MM.1S (cell line): Measurements from ENCODE around the gene AHCYL1.

Experiments
- DNase-seq: peaks from one replicate; pipeline ENCODE4 v3.0.0-alpha.2; 2015
- H2AFZ ChIP-seq: fragments of 300-600 bp; sonication (generic); 2 replicates; pipeline ENCODE4 v1.6.0; 2016; ENCODE audit warnings: antibody characterized with exemption, low read length
- H3F3A ChIP-seq: fragments of 300-600 bp; sonication (generic); 2 replicates; pipeline ENCODE4 v1.6.1; 2016; ENCODE audit warnings: mild to moderate bottlenecking, antibody characterized with exemption, low read length, moderate library complexity, mixed read lengths; ENCODE audit not compliant: insufficient read depth
- H3K27ac ChIP-seq: fragments of 300-600 bp; sonication (generic); 2 replicates; pipeline ENCODE4 v1.5.1; 2016; ENCODE audit warnings: mild to moderate bottlenecking, low read length
- H3K27me3 ChIP-seq: fragments of 300-600 bp; sonication (generic); replicated peaks from 2 replicates; pipeline ENCODE4 v1.6.0; 2016; ENCODE audit warnings: low read length; ENCODE audit not compliant: insufficient read depth
- H3K36me3 ChIP-seq: fragments of 300-600 bp; sonication (generic); replicated peaks from 2 replicates; pipeline ENCODE4 v1.6.1; 2016; ENCODE audit warnings: mild to moderate bottlenecking, low read length, mixed read lengths; ENCODE audit not compliant: insufficient read depth
- H3K4me1 ChIP-seq: fragments of 300-600 bp; sonication (generic); 2 replicates; pipeline ENCODE4 v1.6.1; 2016; ENCODE audit warnings: low read length, mixed read lengths
- H3K4me2 ChIP-seq: fragments of 300-600 bp; sonication (generic); 2 replicates; pipeline ENCODE4 v1.6.0; 2016; ENCODE audit warnings: low read depth, low read length
- H3K4me3 ChIP-seq: fragments of 300-600 bp; sonication (generic); 2 replicates; pipeline ENCODE4 v1.5.1; 2016; ENCODE audit warnings: low read length, mixed read lengths
- H3K79me2 ChIP-seq: fragments of 300-600 bp; sonication (generic); 2 replicates; pipeline ENCODE4 v1.6.1; 2016; ENCODE audit warnings: mixed run types, low read length, mixed read lengths
- H3K9ac ChIP-seq: fragments of 300-600 bp; sonication (generic); 2 replicates; pipeline ENCODE4 v1.6.1; 2016; ENCODE audit warnings: low read length, mixed read lengths
- H3K9me2 ChIP-seq: fragments of 300-600 bp; sonication (generic); replicated peaks from 2 replicates; pipeline ENCODE4 v1.6.1; 2016; ENCODE audit warnings: mild to moderate bottlenecking, low read length, mixed read lengths; ENCODE audit not compliant: insufficient read depth
- H3K9me3 ChIP-seq: fragments of 300-600 bp; sonication (generic); replicated peaks from 2 replicates; pipeline ENCODE4 v1.6.1; 2016; ENCODE audit warnings: mild to moderate bottlenecking, low read length, mixed read lengths; ENCODE audit not compliant: insufficient read depth
- H4K20me1 ChIP-seq: fragments of 300-600 bp; sonication (generic); 2 replicates; pipeline ENCODE4 v1.6.1; 2016; ENCODE audit warnings: mild to moderate bottlenecking, low read length, moderate library complexity, mixed read lengths; ENCODE audit not compliant: insufficient read depth
- CTCF ChIP-seq: fragments of 300-600 bp; sonication (generic); IDR thresholded peaks from 2 replicates; pipeline ENCODE4 v1.5.1; 2016; ENCODE audit warnings: antibody characterized with exemption, low read length, mixed read lengths
- EZH2 ChIP-seq: fragments of 300-600 bp; sonication (generic); optimal IDR thresholded peaks from 2 replicates; pipeline ENCODE3; 2017; ENCODE audit warnings: low read depth, mild to moderate bottlenecking, antibody characterized with exemption, low read length, mixed read lengths
- EZH2phosphoT487 ChIP-seq: fragments of 300-600 bp; sonication (generic); IDR thresholded peaks from 2 replicates; pipeline ENCODE4 v1.6.1; 2018; ENCODE audit warnings: antibody characterized with exemption, low read length

The AHCYL1 gene

GRCh38 chr1:109986054-109986444, 1.5 kb downstream of the AHCYL1 start:
- no peaks in the 10 kb centered on the region for H3K36me3 ChIP-seq
- H3K4me2 ChIP-seq, result no peak overlapping the region
- no peaks in the 10 kb centered on the region for H3K9me3 ChIP-seq
- no peak for DNase-seq
- no peak for TF ChIP-seq CTCF
- TF ChIP-seq EZH2phosphoT487, result no peak
- no peak for TF ChIP-seq EZH2
- no peaks in the 10 kb centered on the region for H4K20me1 ChIP-seq
- no peak overlapping the region for H3K9ac ChIP-seq
- no peak overlapping the region for H3K4me3 ChIP-seq
- H3F3A ChIP-seq, result no peaks in the 10 kb centered on the region
- no peaks in the 10 kb centered on the region for H3K9me2 ChIP-seq
- peaks cover 26% of the 10 kb centered on the region for H3K79me2 ChIP-seq
- H3K27me3 ChIP-seq, result no peaks in the 10 kb centered on the region
- no peak overlapping the region for H2AFZ ChIP-seq
- H3K4me1 ChIP-seq, result no peaks in the 10 kb centered on the region
- H3K27ac ChIP-seq, result no peak overlapping the region

- Histone ChIP-seq H4K20me1 (no peaks in the 10 kb centered on the region), H3K4me1 (no peaks in the 10 kb centered on the region), H3K9me2 (no peaks in the 10 kb centered on the region), H3K9me3 (no peaks in the 10 kb centered on the region), H3K27ac (no peak overlapping the region), H3F3A (no peaks in the 10 kb centered on the region), H3K4me3 (no peak overlapping the region), H3K4me2 (no peak overlapping the region), H3K9ac (no peak overlapping the region), H3K79me2 (peaks cover 26% of the 10 kb centered on the region), H3K27me3 (no peaks in the 10 kb centered on the region), H2AFZ (no peak overlapping the region), H3K36me3 (no peaks in the 10 kb centered on the region)
- TF ChIP-seq EZH2 (no peak), EZH2phosphoT487 (no peak), CTCF (no peak)
- DNase-seq, result no peak
Observed at GRCh38 chr1:109988349-109988914, 3.9 kb downstream of the AHCYL1 start.

GRCh38 chr1:109989506-109990301, 5.1 kb downstream of the AHCYL1 start:
- Histone ChIP-seq H3K36me3 (no peaks in the 10 kb centered on the region), H3K79me2 (peaks cover 26% of the 10 kb centered on the region), H2AFZ (no peak overlapping the region), H3K9me2 (no peaks in the 10 kb centered on the region), H3K27me3 (no peaks in the 10 kb centered on the region), H3K4me2 (no peak overlapping the region), H3K27ac (no peak overlapping the region), H3K4me1 (no peaks in the 10 kb centered on the region), H3K9ac (no peak overlapping the region), H3K4me3 (no peak overlapping the region), H4K20me1 (no peaks in the 10 kb centered on the region), H3F3A (no peaks in the 10 kb centered on the region), H3K9me3 (no peaks in the 10 kb centered on the region)
- TF ChIP-seq CTCF (no peak), EZH2phosphoT487 (no peak), EZH2 (no peak)
- DNase-seq, result no peak
